ENCODE data around the gene TUBE1.
A peak's percentile ranks its signal among the peaks of the same experiment; 100 is the strongest.

The TUBE1 gene

GRCh38 chr6:112123982-112124381, 36.7 kb upstream of the TUBE1 start:
- no peak; the same call in 2 of the 3 replicates for ATAC-seq
- peak; percentile 11; the same call in 1 of the 2 replicates for TF ChIP-seq TCF4 (CRISPR knock-in tag; IDR thresholded peaks at IDR 0.05; ENCODE audit: borderline replicate concordance)
- TF ChIP-seq CREB5 (CRISPR knock-in tag; IDR thresholded peaks at IDR 0.05; ENCODE audit: low read depth) = no peak
- TF ChIP-seq ZNF565 (CRISPR knock-in tag; conservative IDR thresholded peaks at IDR 0.05; ENCODE audit: low read depth) = no peak

- no peak for ATAC-seq
- no peak for TF ChIP-seq SNAI2 (CRISPR knock-in tag; IDR thresholded peaks at IDR 0.05)
- no peak for TF ChIP-seq ZNF70 (CRISPR knock-in tag; IDR thresholded peaks at IDR 0.05)
- no peak for TF ChIP-seq ESRRG (CRISPR knock-in tag; IDR thresholded peaks at IDR 0.05)
- no peak for TF ChIP-seq ZFP3 (CRISPR knock-in tag; IDR thresholded peaks at IDR 0.05)
- no peak for TF ChIP-seq TOX (CRISPR knock-in tag; IDR thresholded peaks at IDR 0.05; ENCODE audit: borderline replicate concordance)
- no peak for TF ChIP-seq ZNF8 (CRISPR knock-in tag; IDR thresholded peaks at IDR 0.05)
- TF ChIP-seq, protein P1, sequence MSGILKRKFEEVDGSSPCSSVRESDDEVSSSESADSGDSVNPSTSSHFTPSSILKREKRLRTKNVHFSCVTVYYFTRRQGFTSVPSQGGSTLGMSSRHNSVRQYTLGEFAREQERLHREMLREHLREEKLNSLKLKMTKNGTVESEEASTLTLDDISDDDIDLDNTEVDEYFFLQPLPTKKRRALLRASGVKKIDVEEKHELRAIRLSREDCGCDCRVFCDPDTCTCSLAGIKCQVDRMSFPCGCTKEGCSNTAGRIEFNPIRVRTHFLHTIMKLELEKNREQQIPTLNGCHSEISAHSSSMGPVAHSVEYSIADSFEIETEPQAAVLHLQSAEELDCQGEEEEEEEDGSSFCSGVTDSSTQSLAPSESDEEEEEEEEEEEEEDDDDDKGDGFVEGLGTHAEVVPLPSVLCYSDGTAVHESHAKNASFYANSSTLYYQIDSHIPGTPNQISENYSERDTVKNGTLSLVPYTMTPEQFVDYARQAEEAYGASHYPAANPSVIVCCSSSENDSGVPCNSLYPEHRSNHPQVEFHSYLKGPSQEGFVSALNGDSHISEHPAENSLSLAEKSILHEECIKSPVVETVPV (CRISPR knock-in tag; IDR thresholded peaks at IDR 0.05) = no peak
- TF ChIP-seq ZFP30 (CRISPR knock-in tag; IDR thresholded peaks at IDR 0.05) = no peak
- TF ChIP-seq TSHZ2 (CRISPR knock-in tag; IDR thresholded peaks at IDR 0.05) = no peak
- TF ChIP-seq ZC3H10 (CRISPR knock-in tag; IDR thresholded peaks at IDR 0.05) = no peak
Measured at GRCh38 chr6:112122756-112123155, 35.5 kb upstream of the TUBE1 start.

DNA sequence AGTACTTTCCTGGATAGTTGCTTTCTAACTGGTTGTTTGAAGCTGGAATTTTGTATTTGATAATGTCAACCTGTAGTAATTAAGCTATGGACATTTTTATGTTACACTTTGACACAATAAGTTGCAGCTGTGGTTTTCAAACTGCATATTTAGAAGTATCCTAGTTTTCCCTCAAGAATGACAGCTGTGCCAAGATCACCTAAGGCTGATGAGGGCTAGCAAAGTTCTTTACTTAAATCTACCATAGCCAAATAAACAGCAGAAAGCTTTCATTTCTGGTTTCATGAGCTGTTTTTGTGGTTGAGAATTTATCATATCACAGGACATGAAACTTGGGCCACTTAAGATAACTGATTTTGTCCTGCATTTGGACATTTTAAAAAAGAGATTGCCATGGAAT, 30.8 kb upstream of the TUBE1 start:
- no peak for ATAC-seq
- TF ChIP-seq ESRRG (CRISPR knock-in tag; IDR thresholded peaks at IDR 0.05) = no peak
- TF ChIP-seq, protein P1 (CRISPR knock-in tag; IDR thresholded peaks at IDR 0.05) = no peak
- TF ChIP-seq ZC3H10 (CRISPR knock-in tag; IDR thresholded peaks at IDR 0.05) = no peak
- no peak for TF ChIP-seq ARNTL (CRISPR knock-in tag; IDR thresholded peaks at IDR 0.05; ENCODE audit: borderline replicate concordance, low read depth)
- TF ChIP-seq ZFP30 (CRISPR knock-in tag; IDR thresholded peaks at IDR 0.05) = no peak
- TF ChIP-seq TOX (CRISPR knock-in tag; IDR thresholded peaks at IDR 0.05; ENCODE audit: borderline replicate concordance) = no peak
- no peak for TF ChIP-seq PATZ1 (CRISPR knock-in tag; IDR thresholded peaks at IDR 0.05; ENCODE audit: borderline replicate concordance)
- TF ChIP-seq ZNF70 (CRISPR knock-in tag; IDR thresholded peaks at IDR 0.05) = no peak
- no peak for TF ChIP-seq ISL1 (CRISPR knock-in tag; IDR thresholded peaks at IDR 0.05)
- TF ChIP-seq CSDC2 (CRISPR knock-in tag; IDR thresholded peaks at IDR 0.05) = no peak
- no peak for TF ChIP-seq SNAI2 (CRISPR knock-in tag; IDR thresholded peaks at IDR 0.05)
- no peak for TF ChIP-seq OSR1 (CRISPR knock-in tag; IDR thresholded peaks at IDR 0.05)
- TF ChIP-seq TSHZ2 (CRISPR knock-in tag; IDR thresholded peaks at IDR 0.05) = no peak
- no peak for TF ChIP-seq PPARA (CRISPR knock-in tag; IDR thresholded peaks at IDR 0.05; ENCODE audit: borderline replicate concordance)
- no peak for TF ChIP-seq ZNF8 (CRISPR knock-in tag; IDR thresholded peaks at IDR 0.05)
- TF ChIP-seq ZNF565 (CRISPR knock-in tag; conservative IDR thresholded peaks at IDR 0.05; ENCODE audit: low read depth) = no peak

All from SK-N-SH treated with all-trans-retinoic acid at 6 μM for 48 hours (cell line).